Suprapubic skin (tissue), 4 donors: ENCODE data around the gene TRPM2. TPM values are rescaled to one million over a fixed set of nuclear protein-coding genes. Genes with fewer than 3 reads are reported as not detected.

ENCODE experiments used
- DNase-seq, 2 donors: peaks; one replicate each; pipeline ENCODE4 v3.0.0-alpha.2; 2019; ENCODE audit warnings: low spot score in 2 of 2
- H3K27ac ChIP-seq: fragments of 200-600 bp; sonication (generic); one replicate; pipeline ENCODE4 v1.5.1; 2019
- H3K27me3 ChIP-seq: fragments of 200-600 bp; sonication (generic); one replicate; pipeline ENCODE4 v1.5.1; 2019
- H3K36me3 ChIP-seq: fragments of 200-600 bp; sonication (generic); one replicate; pipeline ENCODE4 v1.5.1; 2019
- H3K4me1 ChIP-seq: fragments of 200-600 bp; sonication (generic); one replicate; pipeline ENCODE4 v1.5.1; 2019
- H3K4me3 ChIP-seq: fragments of 200-600 bp; sonication (generic); one replicate; pipeline ENCODE4 v1.5.1; 2019; ENCODE audit warnings: mild to moderate bottlenecking
- H3K9me3 ChIP-seq: fragments of 200-600 bp; sonication (generic); one replicate; pipeline ENCODE4 v1.5.1; 2019
- EP300 ChIP-seq: sonication (generic); formaldehyde crosslinking; IDR thresholded peaks from one replicate; pipeline ENCODE4 v1.6.1; 2017; ENCODE audit warnings: antibody characterized with exemption
- POLR2A ChIP-seq, 2 donors: fragments of 450-650 bp; IDR thresholded peaks; one replicate each; pipeline ENCODE4 v1.6.1; 2017; ENCODE audit warnings: antibody characterized with exemption in 2 of 2, mild to moderate bottlenecking in 2 of 2, moderate library complexity in 2 of 2
- POLR2AphosphoS5 ChIP-seq, 3 donors: sonication (generic); formaldehyde crosslinking; IDR thresholded peaks; one replicate each; pipeline ENCODE4 v1.6.1; 2017; ENCODE audit warnings: antibody characterized with exemption in 3 of 3
- WGBS: methylation state at CpG from one replicate; pipeline ENCODE4 v1.1.5; 2018; 5-methylcytosine and 5-hydroxymethylcytosine counted together
- total RNA-seq, 4 donors: library from RNA; depleted of rRNA; stranded (reverse); fragments of >200 nt; gene quantifications; one replicate each; pipeline ENCODE4 v1.1.0, GENCODE V29; 2016
- TF ChIP-seq, protein P1 (sequence below), 2 donors: fragments of 200-600 bp in 1 of 2; fragments of 450-650 bp in 1 of 2; sonication (generic) in 1 of 2; IDR thresholded peaks; one replicate each; pipeline ENCODE4 v1.5.1; 2016 to 2019; ENCODE audit warnings: antibody characterized with exemption in 2 of 2, mild to moderate bottlenecking in 1 of 2, moderate library complexity in 1 of 2

TRPM2 gene
- total RNA-seq, 4 donors from 2014 or later, result 2.5 to 4.2 (median 3.2) TPM

DNA sequence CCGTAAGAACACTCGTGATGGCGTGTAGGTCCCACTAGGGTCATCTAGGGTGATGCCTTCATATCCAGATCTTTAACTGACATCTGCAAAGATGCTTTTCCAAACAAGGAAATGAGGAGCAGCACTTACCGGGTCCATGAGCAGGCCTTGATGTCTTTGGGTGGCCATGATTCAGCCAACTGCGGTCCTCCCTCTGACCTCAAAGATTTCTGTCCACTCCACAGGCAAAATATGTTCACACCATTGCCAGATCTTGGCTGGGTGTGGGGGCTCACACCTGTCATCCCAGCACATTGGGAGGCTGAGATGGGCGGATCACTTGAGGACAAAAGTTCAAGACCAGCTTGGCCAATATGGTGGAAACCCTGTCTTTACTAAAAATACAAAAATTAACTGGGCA, 18.2 kb downstream of the TRPM2 start:
- Histone ChIP-seq H3K27ac (no peak overlapping the region), H3K27me3 (peaks cover 42% of the 10 kb centered on the region), H3K4me1 (peaks cover 7% of the 10 kb centered on the region), H3K9me3 (no peaks in the 10 kb centered on the region), H3K4me3 (no peak overlapping the region), H3K36me3 (no peaks in the 10 kb centered on the region)
- no peak for DNase-seq
- 98% methylated on average over 6 of the region's 6 CpGs for WGBS
- no peak for TF ChIP-seq POLR2AphosphoS5 (IDR thresholded peaks at IDR 0.05)
- TF ChIP-seq, protein P1, sequence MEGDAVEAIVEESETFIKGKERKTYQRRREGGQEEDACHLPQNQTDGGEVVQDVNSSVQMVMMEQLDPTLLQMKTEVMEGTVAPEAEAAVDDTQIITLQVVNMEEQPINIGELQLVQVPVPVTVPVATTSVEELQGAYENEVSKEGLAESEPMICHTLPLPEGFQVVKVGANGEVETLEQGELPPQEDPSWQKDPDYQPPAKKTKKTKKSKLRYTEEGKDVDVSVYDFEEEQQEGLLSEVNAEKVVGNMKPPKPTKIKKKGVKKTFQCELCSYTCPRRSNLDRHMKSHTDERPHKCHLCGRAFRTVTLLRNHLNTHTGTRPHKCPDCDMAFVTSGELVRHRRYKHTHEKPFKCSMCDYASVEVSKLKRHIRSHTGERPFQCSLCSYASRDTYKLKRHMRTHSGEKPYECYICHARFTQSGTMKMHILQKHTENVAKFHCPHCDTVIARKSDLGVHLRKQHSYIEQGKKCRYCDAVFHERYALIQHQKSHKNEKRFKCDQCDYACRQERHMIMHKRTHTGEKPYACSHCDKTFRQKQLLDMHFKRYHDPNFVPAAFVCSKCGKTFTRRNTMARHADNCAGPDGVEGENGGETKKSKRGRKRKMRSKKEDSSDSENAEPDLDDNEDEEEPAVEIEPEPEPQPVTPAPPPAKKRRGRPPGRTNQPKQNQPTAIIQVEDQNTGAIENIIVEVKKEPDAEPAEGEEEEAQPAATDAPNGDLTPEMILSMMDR (IDR thresholded peaks at IDR 0.05), result no peak
- TF ChIP-seq POLR2A (IDR thresholded peaks at IDR 0.05), result no peak
- TF ChIP-seq EP300, result no peak

DNA sequence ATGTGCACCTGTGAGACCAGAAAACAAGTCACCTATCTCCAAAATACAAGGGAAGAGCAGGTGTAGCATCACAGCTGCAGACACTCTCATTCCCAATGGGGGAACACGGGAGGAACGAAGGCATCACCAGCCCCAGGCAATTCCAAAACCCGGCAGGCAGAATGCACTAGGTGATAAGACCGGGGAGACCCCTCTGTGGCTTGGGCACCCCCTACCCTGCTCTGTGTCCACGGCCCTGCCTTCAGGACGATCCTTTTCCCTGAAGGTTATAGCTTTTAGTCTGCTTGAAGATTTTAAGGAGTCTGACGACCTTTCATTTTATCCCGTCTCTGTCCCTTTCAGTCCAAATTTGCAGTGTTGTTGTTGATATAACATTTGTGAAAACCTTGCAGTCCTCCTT, 19.2 kb downstream of the TRPM2 start:
- TF ChIP-seq POLR2AphosphoS5 (IDR thresholded peaks at IDR 0.05) (no peak), EP300 (no peak), POLR2A (IDR thresholded peaks at IDR 0.05) (no peak)
- TF ChIP-seq, protein P1 (IDR thresholded peaks at IDR 0.05), result no peak
- Histone ChIP-seq H3K4me3 (no peak overlapping the region), H3K27me3 (peaks cover 48% of the 10 kb centered on the region), H3K36me3 (no peaks in the 10 kb centered on the region), H3K27ac (no peak overlapping the region), H3K9me3 (no peaks in the 10 kb centered on the region), H3K4me1 (peaks cover 14% of the 10 kb centered on the region)
- WGBS, result 69% methylated on average over 8 of the region's 8 CpGs
- DNase-seq, result no peak

DNA sequence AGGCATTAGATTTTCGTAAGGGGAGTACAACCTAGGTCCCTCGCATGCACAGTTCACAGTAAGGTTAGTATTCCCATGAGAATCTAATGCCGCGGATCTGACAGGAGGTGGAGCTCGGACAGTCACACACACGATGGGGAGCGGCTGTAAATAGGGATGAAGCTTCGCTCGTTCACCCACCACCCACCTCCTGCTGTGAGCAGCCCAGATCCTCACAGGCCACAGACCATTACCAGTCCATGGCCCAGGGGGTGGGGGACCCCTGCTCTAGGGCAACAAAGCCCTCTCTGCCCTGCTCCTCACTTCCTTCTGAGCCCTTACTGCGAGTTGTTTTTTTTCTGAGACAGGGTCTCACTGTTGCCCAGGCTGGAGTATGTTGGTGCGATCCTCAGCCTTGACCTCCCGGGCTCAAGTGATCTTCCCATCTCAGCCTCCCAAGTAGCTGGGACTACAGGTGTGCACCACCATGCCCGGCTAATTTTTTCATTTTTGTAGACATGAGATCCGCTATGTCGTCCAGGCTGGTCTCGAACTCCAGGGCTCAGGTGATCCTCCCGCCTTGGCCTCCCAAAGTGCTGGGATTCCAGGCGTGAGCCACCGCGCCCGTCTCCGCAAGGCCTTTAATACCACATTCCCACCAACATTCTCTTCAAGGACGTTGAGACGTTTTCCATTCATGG, 21.3 kb downstream of the TRPM2 start:
- Histone ChIP-seq H3K9me3 (no peaks in the 10 kb centered on the region), H3K4me1 (peaks cover 17% of the 10 kb centered on the region), H3K27me3 (peaks cover 41% of the 10 kb centered on the region), H3K36me3 (no peaks in the 10 kb centered on the region), H3K27ac (no peak overlapping the region), H3K4me3 (no peak overlapping the region)
- WGBS, result 89% methylated on average over 24 of the region's 24 CpGs
- TF ChIP-seq, protein P1 (IDR thresholded peaks at IDR 0.05), result no peak
- TF ChIP-seq POLR2AphosphoS5 (IDR thresholded peaks at IDR 0.05), result no peak
- no peak for TF ChIP-seq EP300
- no peak for TF ChIP-seq POLR2A (IDR thresholded peaks at IDR 0.05)
- no peak for DNase-seq

DNA sequence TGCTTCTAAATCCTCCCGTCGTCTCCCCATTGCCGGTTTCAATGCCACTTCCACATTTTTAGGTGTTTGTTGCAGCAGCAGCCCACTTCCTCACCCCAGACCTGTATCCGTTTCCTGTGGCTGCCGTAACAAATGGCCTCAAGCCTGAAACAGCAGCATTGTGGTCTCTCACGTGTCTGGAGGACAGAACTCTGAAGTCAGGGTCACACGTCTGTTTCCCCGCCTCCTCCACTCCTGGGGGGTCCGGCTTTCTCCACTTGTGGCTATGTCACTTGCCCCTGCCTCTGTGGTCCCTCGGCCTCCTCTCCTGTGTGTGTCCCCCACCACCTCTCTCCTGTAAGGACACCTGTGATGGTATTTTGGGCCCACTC, 21.8 kb downstream of the TRPM2 start:
- Histone ChIP-seq H3K27ac (no peak overlapping the region), H3K9me3 (no peaks in the 10 kb centered on the region), H3K4me3 (no peak overlapping the region), H3K4me1 (peaks cover 12% of the 10 kb centered on the region), H3K36me3 (no peaks in the 10 kb centered on the region), H3K27me3 (peaks cover 36% of the 10 kb centered on the region)
- no peak for DNase-seq
- TF ChIP-seq POLR2A (IDR thresholded peaks at IDR 0.05) (no peak), EP300 (no peak), POLR2AphosphoS5 (IDR thresholded peaks at IDR 0.05) (no peak)
- TF ChIP-seq, protein P1 (IDR thresholded peaks at IDR 0.05), result no peak
- 78% methylated on average over 10 of the region's 10 CpGs for WGBS

DNA sequence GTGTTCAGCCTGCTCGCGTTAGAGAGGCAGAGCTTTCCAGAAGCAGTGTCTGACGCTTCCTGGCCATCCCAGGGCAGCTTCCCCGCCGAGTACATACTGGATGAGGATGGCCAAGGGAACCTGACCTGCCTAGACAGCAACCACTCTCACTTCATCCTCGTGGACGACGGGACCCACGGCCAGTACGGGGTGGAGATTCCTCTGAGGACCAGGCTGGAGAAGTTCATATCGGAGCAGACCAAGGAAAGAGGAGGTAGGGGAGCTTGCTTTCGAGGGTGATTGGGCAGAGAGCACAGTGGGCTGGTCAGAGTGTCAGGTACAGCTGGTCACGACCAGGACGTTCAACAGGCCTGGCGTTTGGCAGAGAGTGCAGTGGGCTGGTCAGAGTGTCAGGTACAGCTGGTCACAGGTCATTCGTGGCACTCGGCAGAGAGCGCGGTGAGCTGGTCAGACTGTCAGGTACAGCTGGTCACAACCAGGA, 22.4 kb downstream of the TRPM2 start:
- WGBS, result 88% methylated on average over 16 of the region's 19 CpGs
- TF ChIP-seq POLR2AphosphoS5 (IDR thresholded peaks at IDR 0.05) (no peak), EP300 (no peak), POLR2A (IDR thresholded peaks at IDR 0.05) (no peak)
- TF ChIP-seq, protein P1 (IDR thresholded peaks at IDR 0.05), result no peak
- no peaks in the 10 kb centered on the region for H3K36me3 ChIP-seq
- peaks cover 11% of the 10 kb centered on the region for H3K4me1 ChIP-seq
- no peaks in the 10 kb centered on the region for H3K9me3 ChIP-seq
- peaks cover 31% of the 10 kb centered on the region for H3K27me3 ChIP-seq
- H3K27ac ChIP-seq, result no peak overlapping the region
- H3K4me3 ChIP-seq, result no peak overlapping the region
- no peak for DNase-seq
